Neural crest cell (in vitro differentiated cells): ENCODE results near the gene CKAP5. TPM values are rescaled to one million over a fixed set of nuclear protein-coding genes. Genes with fewer than 3 reads are reported as not detected.
"Not testable (repeated sequence)": the region's sequence is repeated elsewhere in the genome, so short reads cannot be mapped to it uniquely, and the experiment has no call there.

Experiments used
- DNase-seq: peaks from one replicate; pipeline ENCODE4 v3.0.0; 2021; ENCODE audit warnings: low read depth, mixed read lengths, low spot score
- H3K27ac Mint-ChIP-seq: one replicate; pipeline ENCODE4 v1.8.0; 2021; ENCODE audit warnings: mild to moderate bottlenecking, mixed read lengths; ENCODE audit not compliant: unreplicated experiment
- H3K27me3 Mint-ChIP-seq: 2 replicates; pipeline ENCODE4 v1.8.0; 2021; ENCODE audit warnings: low read depth, mild to moderate bottlenecking, mixed read lengths
- H3K36me3 Mint-ChIP-seq: 2 replicates; pipeline ENCODE4 v1.8.0; 2021; ENCODE audit warnings: low read depth, mild to moderate bottlenecking, mixed read lengths
- H3K4me1 Mint-ChIP-seq: 2 replicates; pipeline ENCODE4 v1.8.0; 2021; ENCODE audit warnings: mixed read lengths
- H3K4me3 Mint-ChIP-seq: one replicate; pipeline ENCODE4 v1.8.0; 2021; ENCODE audit warnings: mild to moderate bottlenecking, mixed read lengths
- H3K9me3 Mint-ChIP-seq: 2 replicates; pipeline ENCODE4 v1.8.0; 2021; ENCODE audit warnings: mixed read lengths
- CTCF ChIP-seq: fragments of 200-600 bp; sonication (generic); conservative IDR thresholded peaks from 2 replicates; pipeline ENCODE4 v1.5.0; 2021; ENCODE audit warnings: antibody characterized with exemption, mild to moderate bottlenecking
- total RNA-seq: library from RNA; stranded (reverse); gene quantifications from 2 replicates; pipeline ENCODE4 v1.2.1, GENCODE V29; 2021

Gene CKAP5
- total RNA-seq, 1 donor from 2014 or later: 253 TPM

GRCh38 chr11:46826310-46827044 lies 19.6 kb downstream of the CKAP5 start:
- TF ChIP-seq CTCF: no peak
- Mint-ChIP-seq H3K4me3 (peak overlapping the region; percentile 78), H3K27ac (no peak overlapping the region), H3K9me3 (no peaks in the 10 kb centered on the region), H3K27me3 (no peaks in the 10 kb centered on the region), H3K4me1 (peaks cover 36% of the 10 kb centered on the region), H3K36me3 (no peaks in the 10 kb centered on the region)
- DNase-seq: peak; percentile 72

- Mint-ChIP-seq H3K4me3 (no peak overlapping the region), H3K27ac (no peak overlapping the region), H3K36me3 (peaks cover 6% of the 10 kb centered on the region), H3K27me3 (no peaks in the 10 kb centered on the region), H3K4me1 (no peaks in the 10 kb centered on the region), H3K9me3 (no peaks in the 10 kb centered on the region)
- TF ChIP-seq CTCF: peak; percentile 55
- no peak for DNase-seq
Observed at GRCh38 chr11:46808799-46809431, 37.2 kb downstream of the CKAP5 start.

- TF ChIP-seq CTCF: no peak
- Mint-ChIP-seq H3K27me3 (no peaks in the 10 kb centered on the region), H3K4me1 (no peaks in the 10 kb centered on the region), H3K4me3 (no peak overlapping the region), H3K9me3 (no peaks in the 10 kb centered on the region), H3K36me3 (peaks cover 4% of the 10 kb centered on the region), H3K27ac (peak overlapping the region; percentile 71)
- no peak for DNase-seq
Observed at GRCh38 chr11:46801694-46802470, 44.2 kb downstream of the CKAP5 start.

- Mint-ChIP-seq H3K9me3 (no peaks in the 10 kb centered on the region), H3K36me3 (peaks cover 7% of the 10 kb centered on the region), H3K4me1 (no peaks in the 10 kb centered on the region), H3K4me3 (no peak overlapping the region), H3K27ac (no peak overlapping the region), H3K27me3 (no peaks in the 10 kb centered on the region)
- no peak for TF ChIP-seq CTCF
- DNase-seq: no peak
Observed at GRCh38 chr11:46800177-46800576, 45.9 kb downstream of the CKAP5 start.

- not testable (repeated sequence) for H3K27me3 Mint-ChIP-seq, H3K4me1 Mint-ChIP-seq, H3K4me3 Mint-ChIP-seq, DNase-seq, H3K36me3 Mint-ChIP-seq, H3K27ac Mint-ChIP-seq, H3K9me3 Mint-ChIP-seq
Observed at GRCh38 chr11:46799725-46800124, 46.4 kb downstream of the CKAP5 start.
